ENCODE measurements around the gene GABRE.

Gene GABRE, protein sequence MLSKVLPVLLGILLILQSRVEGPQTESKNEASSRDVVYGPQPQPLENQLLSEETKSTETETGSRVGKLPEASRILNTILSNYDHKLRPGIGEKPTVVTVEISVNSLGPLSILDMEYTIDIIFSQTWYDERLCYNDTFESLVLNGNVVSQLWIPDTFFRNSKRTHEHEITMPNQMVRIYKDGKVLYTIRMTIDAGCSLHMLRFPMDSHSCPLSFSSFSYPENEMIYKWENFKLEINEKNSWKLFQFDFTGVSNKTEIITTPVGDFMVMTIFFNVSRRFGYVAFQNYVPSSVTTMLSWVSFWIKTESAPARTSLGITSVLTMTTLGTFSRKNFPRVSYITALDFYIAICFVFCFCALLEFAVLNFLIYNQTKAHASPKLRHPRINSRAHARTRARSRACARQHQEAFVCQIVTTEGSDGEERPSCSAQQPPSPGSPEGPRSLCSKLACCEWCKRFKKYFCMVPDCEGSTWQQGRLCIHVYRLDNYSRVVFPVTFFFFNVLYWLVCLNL

DNA sequence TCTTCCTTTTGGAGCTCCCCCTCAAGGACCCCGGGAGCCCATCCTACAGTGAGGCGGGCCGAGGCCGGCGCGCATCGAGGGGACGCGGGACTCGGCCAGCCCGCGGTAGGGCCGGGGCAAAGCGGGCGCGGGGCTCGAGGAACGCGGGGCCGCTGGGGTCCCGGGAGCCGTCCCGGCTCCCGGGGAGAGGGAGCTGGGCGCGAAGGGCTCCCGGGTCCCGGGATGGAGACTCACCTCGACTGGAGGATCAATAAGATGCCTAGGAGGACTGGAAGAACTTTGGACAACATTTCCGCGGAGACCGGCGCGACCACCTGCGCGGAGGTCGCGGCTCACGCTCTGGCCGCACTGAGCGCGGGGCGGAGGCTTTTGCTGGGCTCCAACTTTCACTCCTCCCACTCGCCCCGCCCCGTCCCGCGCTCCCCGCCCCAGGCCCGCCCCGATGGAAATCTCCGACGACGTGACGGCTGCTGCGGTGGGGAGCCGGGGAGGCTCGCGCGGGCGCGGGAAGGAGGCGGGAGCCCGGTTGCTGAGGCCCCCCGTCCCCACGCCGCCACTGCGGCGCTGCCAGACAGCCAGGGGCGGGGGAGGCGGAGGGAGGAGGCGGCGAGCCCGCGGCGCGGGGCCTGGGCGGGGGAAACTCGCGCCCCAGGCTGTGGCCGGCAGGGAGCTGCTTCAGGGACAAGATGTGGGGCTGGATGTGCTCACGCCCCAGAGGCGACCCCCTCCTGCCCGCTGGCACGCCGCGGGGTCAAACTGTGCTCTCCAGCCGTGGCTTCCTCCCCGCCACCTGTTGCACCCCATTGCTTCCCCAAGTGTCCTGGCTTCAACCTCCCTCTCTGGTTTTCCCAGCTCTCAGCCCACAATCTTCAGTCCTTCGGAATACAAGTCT is at the start of gene GABRE:
Gene GABRE, minus strand, starts transcription at position 341 of the 892 bp plus-strand sequence. Its CDS starts 51 bp downstream, at position 290.
- no peak for DNase-seq

DNA sequence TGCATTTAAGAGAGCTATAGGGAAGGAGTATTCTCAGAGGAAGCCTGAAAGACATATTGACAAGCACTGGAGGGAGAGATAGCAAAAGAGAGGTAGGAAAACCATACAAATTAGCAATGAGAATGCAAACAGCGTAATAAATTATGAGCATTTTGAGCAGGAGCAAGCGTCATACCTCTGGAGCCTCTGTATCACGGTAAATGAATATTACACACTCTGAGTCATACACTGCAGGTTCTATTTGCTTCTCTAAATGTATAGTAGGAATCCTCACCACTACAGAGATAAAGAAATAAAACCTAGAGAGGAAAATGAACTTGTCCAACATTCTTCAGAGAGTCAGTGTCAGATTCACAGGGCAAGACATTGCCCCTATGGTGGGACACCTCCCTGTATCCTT is 46.4 kb upstream of the GABRE start:
- DNase-seq, result no peak

DNA sequence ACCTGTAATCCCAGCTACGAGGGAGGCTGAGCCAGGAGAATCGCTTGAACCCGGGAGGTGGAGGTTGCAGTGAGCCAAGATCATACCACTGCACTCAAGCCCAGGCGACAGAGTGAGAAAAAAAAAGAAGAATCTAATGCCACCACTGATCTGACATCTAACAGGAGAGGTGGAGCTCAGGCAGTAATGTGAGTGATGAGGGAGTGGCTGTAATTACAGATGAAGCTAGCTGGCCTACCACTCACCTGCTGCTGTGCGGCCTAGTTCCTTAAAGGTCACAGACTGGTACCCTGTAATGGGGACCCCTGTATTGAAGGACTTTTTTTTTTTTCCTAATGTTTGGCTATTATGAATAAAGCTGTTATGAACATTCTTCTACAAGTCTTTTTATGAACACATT is 25.3 kb upstream of the GABRE start:
- no peak for DNase-seq

GRCh38 chrX:151997539-151997938 is 23.1 kb upstream of the GABRE start:
- no peak for DNase-seq

DNA sequence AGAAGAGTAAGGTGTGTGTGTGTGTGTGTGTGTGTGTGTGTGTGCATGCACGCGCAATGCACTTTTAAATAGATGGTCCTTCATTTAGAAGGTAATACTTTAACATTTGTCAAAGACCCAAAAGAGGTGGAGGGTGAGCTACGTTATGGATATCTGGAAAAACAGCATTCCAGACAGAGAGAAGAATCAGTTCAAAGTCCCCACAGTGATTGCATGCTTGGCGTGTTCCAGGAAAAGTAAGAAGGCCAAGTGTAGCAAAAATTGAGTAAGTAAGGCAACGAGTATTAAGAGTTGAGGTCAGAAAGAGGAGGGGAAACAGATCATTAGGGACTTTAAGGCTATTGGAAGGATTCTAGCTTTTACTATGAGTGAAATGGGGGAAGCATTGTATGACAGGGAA is 21.9 kb upstream of the GABRE start:
- no peak for DNase-seq

- DNase-seq, result no peak
These were observed 20.0 kb upstream of the GABRE start for GRCh38 chrX:151994476-151994875.

DNA sequence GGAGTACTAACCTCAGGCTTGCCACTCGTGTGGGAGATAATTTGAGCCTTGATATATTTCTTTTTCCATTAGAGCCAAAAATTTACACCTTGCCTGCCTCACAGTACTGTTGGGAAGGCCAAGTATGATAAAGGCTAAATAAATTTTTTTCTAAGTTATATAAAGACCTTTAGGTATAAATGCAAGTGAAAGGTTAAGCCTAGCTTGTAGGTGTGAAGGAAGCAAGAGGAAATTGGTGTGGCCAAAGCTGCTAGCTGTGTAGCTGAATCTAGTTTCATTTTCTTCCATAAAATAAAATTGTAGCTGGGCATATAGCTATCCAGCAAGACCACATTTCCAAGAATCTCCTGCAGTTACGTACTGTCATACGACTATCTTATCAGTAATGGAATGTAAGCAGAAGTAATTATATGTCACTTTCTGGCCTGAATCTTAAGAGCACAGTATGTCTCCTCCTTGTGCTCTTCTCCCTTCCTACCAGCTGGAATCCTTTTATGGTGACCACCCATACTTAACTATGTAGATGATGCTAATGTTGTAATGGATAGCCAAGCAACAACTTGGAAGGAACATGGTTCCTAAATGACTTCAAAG is 14.3 kb upstream of the GABRE start:
- no peak for DNase-seq

DNA sequence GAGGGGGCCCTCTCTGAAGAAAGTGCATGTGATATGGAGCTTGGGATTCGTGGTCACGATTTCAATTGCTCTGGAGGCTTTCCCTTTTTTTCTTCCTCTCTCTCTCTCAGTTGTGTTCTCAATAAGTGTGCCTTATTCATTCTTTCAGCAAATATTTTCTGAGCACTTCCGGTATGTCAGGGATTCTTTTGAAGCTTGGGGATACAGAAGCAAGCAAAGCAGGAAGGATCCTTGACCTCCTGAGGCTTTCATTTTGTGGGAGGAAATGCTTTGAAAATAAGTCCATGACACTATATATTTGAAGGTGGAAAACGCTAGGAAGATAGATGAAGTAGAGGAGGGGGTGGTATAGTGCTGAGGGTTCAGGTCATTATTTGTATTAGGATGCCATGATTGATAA is 12.6 kb upstream of the GABRE start:
- DNase-seq, result no peak

GRCh38 chrX:151985955-151986354 is 11.5 kb upstream of the GABRE start:
- DNase-seq, result no peak

GRCh38 chrX:151985531-151985930 is 11.1 kb upstream of the GABRE start:
- DNase-seq, result no peak

GRCh38 chrX:151984902-151985301 is 10.4 kb upstream of the GABRE start:
- DNase-seq, result no peak

- DNase-seq, result no peak
These were observed 9.9 kb upstream of the GABRE start for GRCh38 chrX:151984328-151984727.

GRCh38 chrX:151983186-151983585 is 8.7 kb upstream of the GABRE start:
- no peak for DNase-seq

DNA sequence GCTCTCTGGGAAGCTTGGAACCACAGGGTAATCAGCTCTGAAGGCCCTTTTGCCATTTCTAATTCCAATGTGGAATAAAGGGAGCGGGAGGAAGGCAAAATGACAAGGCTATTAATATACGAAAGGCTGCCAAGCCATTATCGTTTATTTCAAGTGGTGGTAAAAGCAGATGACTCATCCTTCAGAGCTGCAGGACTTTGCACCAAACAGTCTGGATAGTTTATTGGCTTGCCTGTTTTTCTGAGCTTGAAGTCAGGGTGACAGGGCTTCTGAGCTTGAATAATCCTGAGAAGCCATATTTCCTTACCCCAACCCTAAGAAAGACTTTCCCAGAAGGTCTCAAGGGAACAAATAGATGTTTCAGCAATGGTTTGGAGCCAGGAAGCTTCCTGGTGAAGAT is 7.7 kb upstream of the GABRE start:
- DNase-seq, result no peak

DNA sequence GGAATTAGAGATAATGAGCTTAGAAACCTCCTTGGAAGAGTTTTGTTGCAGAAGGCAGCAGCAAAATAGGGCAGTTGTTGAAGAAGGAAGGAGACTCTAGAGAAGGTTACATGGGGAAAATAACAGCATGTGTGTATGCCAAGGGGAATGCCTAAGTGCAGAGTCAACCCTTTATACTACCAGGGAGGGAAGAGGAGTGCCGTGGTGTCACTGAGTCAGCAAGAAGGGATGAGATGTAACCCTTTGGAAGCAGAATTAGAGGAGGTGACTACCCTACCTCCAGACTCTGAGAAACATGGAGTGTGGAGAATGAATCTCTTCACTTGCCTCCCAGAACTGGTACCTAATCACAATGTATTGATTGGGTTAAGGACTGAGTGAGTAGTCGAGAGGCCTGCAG is 6.7 kb upstream of the GABRE start:
- DNase-seq, result no peak

- DNase-seq, result no peak
These were observed 3.4 kb upstream of the GABRE start for GRCh38 chrX:151977923-151978322.

- DNase-seq, result no peak
These were observed 2.5 kb upstream of the GABRE start for GRCh38 chrX:151977009-151977408.

DNA sequence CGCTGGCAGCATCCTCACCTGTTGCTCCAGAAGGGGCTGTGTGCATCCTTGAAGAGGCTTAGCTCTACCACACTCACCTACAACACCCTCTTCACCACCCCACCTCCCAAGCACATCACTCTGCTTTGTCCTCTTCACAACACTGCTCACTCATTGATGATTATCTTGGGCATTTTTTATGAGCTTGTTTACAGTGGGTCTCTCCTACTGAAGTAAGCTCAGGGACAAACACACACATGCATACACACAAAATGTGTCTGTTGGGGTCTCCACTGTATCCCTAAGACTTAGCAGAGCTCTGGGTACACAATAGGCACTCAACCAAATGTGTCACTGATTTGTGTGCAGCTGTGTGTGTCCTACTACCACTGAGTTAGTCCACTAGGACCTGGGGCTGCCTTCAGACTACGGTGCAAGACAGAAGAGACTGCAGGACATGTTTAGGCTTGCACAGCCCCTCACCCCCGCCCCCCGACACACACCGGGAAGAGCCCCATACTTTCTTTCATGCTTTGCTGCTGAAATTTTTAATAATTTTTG is 1.3 kb upstream of the GABRE start:
- DNase-seq, result no peak

DNA sequence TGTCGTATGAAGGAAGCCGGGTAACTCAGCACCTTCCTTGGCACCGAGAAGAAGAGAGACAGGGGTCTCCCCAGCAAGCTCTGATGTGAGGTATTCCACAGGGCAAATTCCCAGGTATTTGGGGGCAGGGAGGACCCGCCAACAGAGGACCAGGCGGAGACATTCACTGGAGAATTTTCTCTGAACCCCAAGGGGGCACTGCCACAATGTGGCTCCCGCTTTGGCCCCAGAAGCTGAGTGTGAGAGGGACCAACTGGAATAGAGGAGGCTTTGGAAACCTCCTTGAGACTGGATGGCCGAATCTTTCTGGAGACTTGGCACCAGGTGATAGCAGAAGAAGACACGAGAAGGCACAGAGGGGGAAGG is 735 bp upstream of the GABRE start:
- no peak for DNase-seq

- DNase-seq, result no peak
These were observed 583 bp downstream of the GABRE start for GRCh38 chrX:151973851-151974335.

DNA sequence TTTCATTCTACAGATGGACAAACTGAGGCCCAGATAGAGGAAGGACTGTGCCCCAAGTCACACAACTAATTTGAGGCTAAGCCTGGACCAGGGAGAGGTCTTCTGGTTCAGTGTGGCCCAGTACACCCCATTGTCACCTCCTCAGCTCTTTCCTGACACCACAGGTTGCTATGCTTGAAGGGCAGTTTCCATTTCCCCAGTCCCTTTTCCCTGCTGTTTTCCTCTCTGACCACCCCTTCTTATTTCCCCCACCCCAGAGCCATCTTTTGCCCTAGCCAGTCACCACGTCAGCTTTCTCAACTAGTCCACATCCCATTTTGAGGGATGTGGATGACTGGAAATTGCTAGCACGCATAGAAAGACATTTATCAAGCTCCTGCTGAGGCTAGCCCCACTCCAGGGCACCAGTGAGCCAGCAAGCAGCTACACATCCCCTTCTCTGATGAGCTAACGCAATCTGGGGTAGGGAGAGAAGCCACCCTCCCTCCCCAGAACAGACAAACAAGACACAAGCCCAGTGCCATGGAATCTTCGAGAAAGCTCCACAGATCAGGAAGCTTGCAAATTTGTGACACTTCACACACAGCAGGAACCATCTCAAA is 1.3 kb downstream of the GABRE start:
- no peak for DNase-seq

DNA sequence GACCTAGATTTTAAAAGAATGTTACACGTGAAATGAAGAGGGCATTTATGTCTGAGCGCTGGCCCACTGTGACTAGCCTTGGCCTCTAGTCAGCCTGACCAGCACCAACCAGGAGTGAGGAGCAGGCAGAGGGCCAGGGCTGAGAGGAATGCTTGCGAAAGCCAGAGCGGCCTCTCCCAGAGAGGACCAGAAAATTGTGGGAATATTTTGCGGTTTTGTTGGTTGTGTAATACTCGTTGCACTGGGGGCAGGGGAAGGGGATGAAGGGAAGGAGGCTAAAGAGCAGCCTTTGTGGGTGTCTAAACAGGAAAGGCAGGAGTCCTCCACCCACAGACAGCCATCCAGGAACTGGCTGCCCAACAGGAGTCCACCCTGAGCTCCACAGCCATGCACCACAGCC is 3.8 kb downstream of the GABRE start:
- no peak for DNase-seq

GRCh38 chrX:151970027-151970426 is 4.4 kb downstream of the GABRE start:
- no peak for DNase-seq
